ENCODE results near the gene CEP76.

Gene CEP76

DNA sequence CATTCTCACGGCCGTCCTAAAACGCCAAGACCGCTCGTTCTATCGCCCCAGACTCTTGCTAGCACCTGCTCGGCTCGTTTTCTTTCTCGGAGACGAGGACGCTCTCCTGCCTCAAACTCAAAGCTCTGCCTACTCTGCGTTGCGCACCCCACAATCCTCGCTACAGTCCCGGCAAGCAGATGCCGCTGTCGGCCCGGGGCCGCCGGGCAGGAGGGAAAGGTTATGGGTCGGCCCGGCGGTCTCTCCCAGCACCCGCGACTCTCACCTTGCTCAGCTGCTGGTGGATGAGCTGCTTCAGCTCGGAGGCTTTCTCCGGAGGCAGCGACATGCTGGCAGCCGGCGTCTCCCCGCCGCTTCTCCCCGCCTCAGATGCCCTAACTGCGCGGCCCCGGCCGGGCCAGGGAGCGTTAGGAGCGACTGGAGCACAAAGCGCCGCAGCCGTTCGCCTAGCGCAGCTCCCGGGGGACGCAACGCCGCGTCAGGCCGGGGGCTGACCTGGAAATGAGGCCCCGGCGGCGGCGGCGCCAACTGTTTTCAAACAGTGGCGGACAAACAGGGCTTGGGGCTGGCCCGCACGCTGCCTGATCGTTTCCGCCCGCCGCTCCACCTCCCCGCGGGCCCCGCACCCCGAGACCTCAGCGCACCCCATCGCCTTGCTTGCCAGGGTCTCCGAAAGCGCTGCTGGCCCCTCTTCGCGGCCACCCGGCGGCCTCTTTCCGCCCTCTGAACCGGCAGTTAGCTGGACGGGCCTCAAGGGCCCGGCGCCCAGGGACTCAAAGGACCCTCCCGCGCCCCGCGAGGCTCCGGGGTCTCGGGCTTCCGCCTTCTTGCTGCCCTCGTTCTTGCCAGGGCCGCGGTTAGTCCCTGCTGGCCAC is at the start of gene CEP76, which contains the start of gene PSMG2:
Gene CEP76 (minus strand): TSS at position 503 of the 875 bp plus-strand sequence. CDS start 175 bp downstream, at position 328.
Gene PSMG2 (plus strand): TSS at position 822 of the 875 bp plus-strand sequence. CDS start 66 bp downstream, outside the sequence.
- DNase-seq (ENCODE audit: low read depth): no peak

DNA sequence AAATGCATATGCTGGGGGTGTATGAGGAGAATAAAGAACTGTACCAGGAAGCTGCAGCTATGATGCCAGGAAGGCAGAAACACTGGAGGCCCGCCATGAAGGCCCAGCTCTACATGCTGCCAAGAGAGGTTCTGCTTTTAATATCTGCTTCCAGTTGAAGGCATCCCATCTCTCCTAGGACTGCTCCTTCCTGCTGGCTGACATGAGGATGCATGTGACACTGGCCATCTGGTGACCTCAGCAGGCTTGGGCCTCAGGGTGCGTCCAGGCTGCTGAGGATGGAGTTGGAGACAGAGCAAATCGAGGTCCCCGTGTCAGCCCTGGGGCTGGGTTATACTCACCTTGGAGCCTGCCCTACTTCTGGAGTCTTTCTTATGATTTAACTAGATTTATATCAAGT is 49.4 kb upstream of the CEP76 start:
- no peak for DNase-seq (ENCODE audit: low read depth)

- no peak for DNase-seq (ENCODE audit: low read depth)
Measured at GRCh38 chr18:12751503-12751884, 49.0 kb upstream of the CEP76 start.

GRCh38 chr18:12750715-12751502 is 48.4 kb upstream of the CEP76 start:
- DNase-seq (ENCODE audit: low read depth): no peak

- no peak for DNase-seq (ENCODE audit: low read depth)
Measured at GRCh38 chr18:12750076-12750714, 47.7 kb upstream of the CEP76 start.

- no peak for DNase-seq (ENCODE audit: low read depth)
Measured at GRCh38 chr18:12749121-12749520, 46.6 kb upstream of the CEP76 start.

DNA sequence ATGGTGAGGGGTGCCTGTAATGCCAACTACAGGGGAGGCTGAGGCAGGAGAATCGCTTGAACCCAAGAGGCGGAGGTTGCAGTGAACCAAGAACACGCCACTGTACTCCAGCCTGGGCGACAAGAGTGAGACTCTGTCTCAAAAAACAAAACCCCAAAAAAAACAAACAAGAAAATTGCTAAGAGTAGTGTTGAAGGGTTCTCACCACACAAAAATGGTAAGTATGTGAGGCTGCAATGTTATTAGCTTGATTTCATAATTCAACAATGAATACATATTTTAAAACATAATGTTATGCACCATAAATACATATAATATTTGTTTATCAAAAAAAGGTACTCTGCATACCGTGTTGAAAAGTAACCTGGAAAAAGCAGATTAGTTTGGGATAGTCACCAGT is 46.1 kb upstream of the CEP76 start:
- DNase-seq (ENCODE audit: low read depth): no peak

- DNase-seq (ENCODE audit: low read depth): no peak
Measured at GRCh38 chr18:12747530-12748315, 45.2 kb upstream of the CEP76 start.

DNA sequence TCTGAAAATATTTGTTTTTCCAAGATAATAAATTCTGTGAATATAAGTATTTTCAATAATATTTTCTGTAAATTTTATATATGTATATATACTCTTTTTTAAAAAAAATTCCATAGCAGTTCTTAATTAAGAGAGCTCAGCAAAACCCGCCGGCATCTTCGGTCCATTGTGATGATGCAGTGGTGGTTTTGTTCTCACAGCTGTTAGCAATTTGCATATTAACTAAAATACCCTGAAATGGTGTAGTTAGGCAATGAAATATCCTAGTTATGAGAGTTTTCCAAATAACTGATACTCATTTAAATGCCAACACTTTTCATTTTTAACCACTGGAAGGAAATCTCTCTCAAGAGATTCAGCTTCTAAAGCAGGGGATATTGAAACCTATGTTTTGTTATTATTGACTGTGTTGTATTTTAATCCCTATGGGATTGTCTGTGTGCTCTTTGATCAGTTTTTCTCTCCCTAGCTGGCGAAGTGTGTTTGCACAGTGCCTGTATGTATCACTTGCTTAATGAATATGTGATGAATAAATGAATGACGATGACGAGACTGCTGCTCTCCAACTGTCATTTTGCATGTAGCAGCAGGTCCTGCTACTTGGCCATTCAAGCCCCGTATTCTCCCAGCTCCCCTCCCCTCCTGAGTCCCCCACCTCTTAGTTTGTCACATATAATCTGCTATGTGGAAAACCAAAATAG is 42.7 kb upstream of the CEP76 start:
- no peak for DNase-seq (ENCODE audit: low read depth)

- no peak for DNase-seq (ENCODE audit: low read depth)
Measured at GRCh38 chr18:12744103-12744502, 41.6 kb upstream of the CEP76 start.

- DNase-seq (ENCODE audit: low read depth): no peak
Measured at GRCh38 chr18:12742453-12742852, 39.9 kb upstream of the CEP76 start.

DNA sequence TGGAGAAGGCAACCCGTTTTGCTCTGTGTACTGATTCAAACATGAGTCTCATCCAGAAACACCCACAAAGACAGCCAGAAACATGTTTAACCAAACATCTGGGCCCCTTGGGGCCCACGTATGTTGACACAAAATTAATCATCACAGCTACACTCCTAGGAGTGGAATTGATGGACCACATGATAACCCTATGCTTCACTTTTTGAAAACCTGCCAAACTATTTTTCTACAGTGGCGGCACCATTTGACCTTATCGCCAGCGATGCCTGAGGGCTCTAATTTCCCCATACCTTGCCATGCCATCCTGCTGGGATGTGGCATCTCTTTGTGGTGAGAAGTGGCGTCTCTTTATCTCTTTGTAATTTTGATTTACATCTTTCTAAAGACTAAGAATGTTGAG is 38.8 kb upstream of the CEP76 start:
- no peak for DNase-seq (ENCODE audit: low read depth)

GRCh38 chr18:12737243-12737902 is 34.9 kb upstream of the CEP76 start:
- DNase-seq (ENCODE audit: low read depth): no peak

DNA sequence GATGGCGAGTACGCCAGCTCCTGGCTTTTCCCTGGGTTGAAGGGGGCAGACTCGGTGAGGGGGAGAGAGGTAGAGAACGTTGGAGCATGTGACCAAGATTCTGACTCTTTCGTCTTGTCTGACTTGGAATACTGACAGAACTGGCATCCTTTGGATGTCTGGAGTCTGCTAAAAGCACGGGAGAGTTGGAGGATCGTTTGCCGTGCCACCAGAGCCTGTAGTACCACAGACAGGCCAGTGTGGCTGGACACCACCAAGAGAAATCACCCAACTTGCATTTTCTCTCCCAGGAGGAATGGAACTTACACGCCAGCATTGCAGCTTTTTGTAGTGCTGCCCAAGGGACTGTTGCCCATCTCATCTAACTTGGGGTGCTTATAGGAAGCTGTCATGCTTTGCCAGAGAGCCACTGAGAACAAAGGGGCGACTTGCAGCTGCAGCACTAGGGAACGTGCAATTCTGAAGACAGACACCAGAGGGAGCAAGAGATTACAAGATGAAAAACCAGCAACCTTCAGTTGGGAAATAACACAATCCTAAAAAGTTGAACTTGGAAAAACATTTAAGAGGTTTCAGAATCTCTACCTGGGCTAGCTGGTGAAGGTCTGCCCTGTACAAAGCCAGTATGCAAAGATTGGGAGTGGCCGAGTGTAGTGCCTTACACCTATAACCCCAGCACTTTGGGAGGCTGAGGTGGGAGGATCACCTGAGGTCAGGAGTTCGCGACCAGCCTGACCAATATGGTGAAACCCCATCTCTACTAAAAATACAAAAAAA is 24.4 kb upstream of the CEP76 start:
- DNase-seq (ENCODE audit: low read depth): no peak

- no peak for DNase-seq (ENCODE audit: low read depth)
Measured at GRCh38 chr18:12726331-12726730, 23.8 kb upstream of the CEP76 start.

DNA sequence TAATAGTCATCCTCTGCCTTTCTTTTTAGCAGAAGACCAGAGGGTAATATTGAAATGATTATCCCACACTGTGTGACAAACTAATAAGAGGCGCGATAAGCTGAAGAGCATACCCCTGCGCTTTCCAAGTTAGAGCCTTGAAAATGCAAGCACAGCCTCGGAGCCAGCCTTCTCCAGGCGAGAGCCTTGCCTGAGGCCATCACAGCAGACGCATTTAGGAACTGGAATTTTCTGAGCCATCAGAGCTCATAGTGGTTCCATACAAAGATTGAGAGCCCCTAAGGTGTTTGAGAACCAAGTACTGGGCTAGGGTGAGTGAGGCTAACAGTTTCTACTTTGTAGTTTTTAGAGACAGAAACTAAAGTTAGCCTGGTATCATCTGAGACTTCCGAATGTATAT is 20.2 kb upstream of the CEP76 start:
- DNase-seq (ENCODE audit: low read depth): no peak

DNA sequence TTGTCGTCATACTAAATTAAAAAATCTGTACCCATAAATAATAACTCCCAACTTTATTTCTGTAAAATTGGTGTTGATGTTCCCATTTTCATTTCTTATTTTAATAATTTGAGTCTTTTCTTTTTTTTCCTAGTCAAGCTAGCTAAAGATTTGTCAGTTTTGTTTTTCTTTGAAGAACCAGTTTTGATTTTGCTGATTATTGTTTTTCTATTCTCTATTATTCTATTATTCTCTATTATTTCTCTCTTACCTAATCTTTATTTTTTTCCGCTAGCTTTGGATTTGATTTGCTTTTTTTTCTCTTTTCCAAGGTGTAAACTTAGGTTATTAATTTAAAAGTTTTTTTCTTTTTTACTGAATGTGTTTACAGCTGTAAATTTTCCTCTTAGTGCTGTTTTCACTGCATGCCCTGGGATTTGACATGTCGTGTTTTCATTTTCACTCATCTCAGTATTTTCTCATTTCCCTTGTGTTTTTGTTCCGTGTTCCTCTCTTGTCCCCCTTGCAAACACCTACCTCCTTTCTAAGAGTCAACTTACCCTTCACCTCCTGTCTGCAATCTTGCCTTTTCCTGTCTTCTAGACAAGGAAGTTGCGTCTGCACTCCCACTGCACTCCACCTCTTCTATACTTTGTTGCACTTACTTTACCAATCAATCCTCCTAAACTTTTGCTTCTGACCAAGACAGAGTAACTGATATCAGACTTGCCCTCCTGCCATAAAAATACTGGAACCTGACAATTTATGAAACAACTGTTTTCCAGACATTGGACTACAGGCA is 19.2 kb upstream of the CEP76 start:
- no peak for DNase-seq (ENCODE audit: low read depth)

DNA sequence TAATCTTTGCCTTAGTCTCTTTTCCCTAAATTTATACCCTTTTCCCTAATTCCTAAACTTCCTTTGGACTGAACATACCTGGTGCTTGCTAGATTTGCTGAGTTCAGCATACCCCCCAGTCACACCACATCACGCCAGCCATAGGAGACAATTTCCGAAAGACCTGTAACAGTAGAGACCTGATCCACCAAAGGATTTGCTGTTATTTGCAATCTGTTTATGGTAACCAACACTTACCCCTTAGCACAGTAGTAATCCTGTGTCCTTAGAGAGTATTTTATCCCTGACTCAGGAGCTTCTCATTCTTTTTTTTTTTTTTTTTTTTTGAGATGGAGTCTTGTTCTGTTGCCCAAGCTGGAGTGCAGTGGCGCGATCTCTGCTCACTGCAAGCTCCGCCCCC is 8.9 kb upstream of the CEP76 start:
- no peak for DNase-seq (ENCODE audit: low read depth)

DNA sequence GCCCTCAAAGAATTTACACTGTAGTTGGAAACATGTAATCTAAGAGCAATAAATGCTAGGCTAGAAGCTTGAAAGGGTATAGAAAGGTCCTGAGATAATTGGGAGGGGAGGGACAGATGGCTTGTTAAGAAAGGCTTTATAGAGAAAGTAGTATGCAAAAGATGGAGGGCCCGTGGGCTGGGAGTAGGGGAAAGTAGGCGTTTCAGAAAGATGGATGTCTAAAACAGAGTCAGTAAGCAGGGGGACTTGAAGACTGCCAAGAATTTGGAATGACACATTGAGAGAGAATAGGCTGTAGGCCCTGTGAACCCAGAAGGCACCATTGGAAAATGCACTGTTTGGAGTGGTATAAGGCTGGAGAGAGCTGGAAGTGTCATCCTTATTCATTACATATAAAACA is 1.1 kb upstream of the CEP76 start:
- DNase-seq (ENCODE audit: low read depth): no peak
